ENCODE results near the gene HRH1.

The HRH1 gene

GRCh38 chr3:11274566-11275142 lies 120.4 kb downstream of the HRH1 start:
- ChIA-PET CTCF (interaction anchor here (0.6 to 0.7 kb wide), 2 partner anchors 332 to 337 kb away, joined by 3 read pairs; no protein-coding TSS in a partner anchor), POLR2A (interaction anchor here (0.6 kb wide), 1 partner anchor 35 kb away, joined by 3 read pairs; no protein-coding TSS in a partner anchor)
- Histone ChIP-seq H3K36me3 (ENCODE audit: control insufficient read depth in 2 of 2, insufficient read depth in 1 of 2, low read length in 2 of 2) (peaks cover 0 to 17% of the 10 kb centered on the region in 2 experiments; a peak in 2 of 3 replicates), H3K4me3 (ENCODE audit: low read depth, low read length) (no peak overlapping the region), H3K9me3 (ENCODE audit: control insufficient read depth, insufficient read depth, low read depth, low read length) (no peaks in the 10 kb centered on the region), H3K27ac (ENCODE audit: extremely low read depth, low read depth, low read length) (no peak overlapping the region), H3K4me1 (ENCODE audit: control insufficient read depth, insufficient read depth, low read length) (peaks cover 3% of the 10 kb centered on the region; the same call in 1 of the 2 replicates)
- TF ChIP-seq ZNF2 (tag by site-specific recombination; IDR thresholded peaks at IDR 0.05) (no peak), BCL6B (tag by site-specific recombination; IDR thresholded peaks at IDR 0.05) (no peak)

- Histone ChIP-seq H3K4me1 (ENCODE audit: control insufficient read depth, insufficient read depth, low read length) (peaks cover 3% of the 10 kb centered on the region; the same call in 1 of the 2 replicates), H3K9me3 (ENCODE audit: control insufficient read depth, insufficient read depth, low read depth, low read length) (no peaks in the 10 kb centered on the region), H3K27ac (ENCODE audit: extremely low read depth, low read depth, low read length) (no peak overlapping the region), H3K36me3 (ENCODE audit: control insufficient read depth in 2 of 2, insufficient read depth in 1 of 2, low read length in 2 of 2) (peaks cover 1 to 22% of the 10 kb centered on the region in 2 experiments), H3K4me3 (ENCODE audit: low read depth, low read length) (no peak overlapping the region)
- ChIA-PET CTCF (no interaction called here), POLR2A (no interaction called here)
- TF ChIP-seq ZNF629 (tag by site-specific recombination; IDR thresholded peaks at IDR 0.05) (no peak), ZNF2 (tag by site-specific recombination; IDR thresholded peaks at IDR 0.05) (no peak), PRDM6 (tag by site-specific recombination; IDR thresholded peaks at IDR 0.05) (no peak), ZBTB21 (tag by site-specific recombination; IDR thresholded peaks at IDR 0.05) (no peak), TRIM28 (IDR thresholded peaks at IDR 0.05; ENCODE audit: borderline replicate concordance, low read length) (no peak), OSR2 (tag by site-specific recombination; IDR thresholded peaks at IDR 0.05) (no peak), ZNF621 (tag by site-specific recombination; IDR thresholded peaks at IDR 0.05) (no peak), ZNF112 (tag by site-specific recombination; IDR thresholded peaks at IDR 0.05) (no peak), ZNF10 (tag by site-specific recombination; IDR thresholded peaks at IDR 0.05) (no peak), MEIS1 (CRISPR knock-in tag; IDR thresholded peaks at IDR 0.05; ENCODE audit: borderline replicate concordance) (no peak), ZNF660 (tag by site-specific recombination; IDR thresholded peaks at IDR 0.05) (no peak), GLIS1 (tag by site-specific recombination; IDR thresholded peaks at IDR 0.05) (no peak), SP3 (tag by site-specific recombination; IDR thresholded peaks at IDR 0.05) (no peak), ZNF341 (tag by site-specific recombination; IDR thresholded peaks at IDR 0.05; ENCODE audit: low read depth) (no peak), ZNF138 (tag by site-specific recombination; IDR thresholded peaks at IDR 0.05; ENCODE audit: borderline replicate concordance) (no peak), ZIC2 (tag by site-specific recombination; IDR thresholded peaks at IDR 0.05) (no peak), ZNF394 (tag by site-specific recombination; IDR thresholded peaks at IDR 0.05; ENCODE audit: borderline replicate concordance) (no peak)
Measured at GRCh38 chr3:11275926-11276325, 121.6 kb downstream of the HRH1 start.

GRCh38 chr3:11276901-11277300 lies 122.6 kb downstream of the HRH1 start:
- Histone ChIP-seq H3K36me3 (ENCODE audit: control insufficient read depth in 2 of 2, insufficient read depth in 1 of 2, low read length in 2 of 2) (peaks cover 4 to 28% of the 10 kb centered on the region in 2 experiments), H3K4me1 (ENCODE audit: control insufficient read depth, insufficient read depth, low read length) (peaks cover 3% of the 10 kb centered on the region; the same call in 1 of the 2 replicates), H3K4me3 (ENCODE audit: low read depth, low read length) (no peak overlapping the region), H3K9me3 (ENCODE audit: control insufficient read depth, insufficient read depth, low read depth, low read length) (no peaks in the 10 kb centered on the region), H3K27ac (ENCODE audit: extremely low read depth, low read depth, low read length) (no peak overlapping the region)
- CTCF ChIA-PET = interaction anchor here (0.5 to 0.6 kb wide), 3 partner anchors 45 to 217 kb away, joined by 3 read pairs; no protein-coding TSS in a partner anchor
- POLR2A ChIA-PET = no interaction called here
- TF ChIP-seq ZNF48 (tag by site-specific recombination; IDR thresholded peaks at IDR 0.05) (no peak), ZNF561 (tag by site-specific recombination; IDR thresholded peaks at IDR 0.05; ENCODE audit: borderline replicate concordance) (no peak), ZNF426 (tag by site-specific recombination; IDR thresholded peaks at IDR 0.05) (no peak), ZSCAN4 (tag by site-specific recombination; IDR thresholded peaks at IDR 0.05) (no peak), ZNF133 (tag by site-specific recombination; IDR thresholded peaks at IDR 0.05) (no peak), ZNF660 (tag by site-specific recombination; IDR thresholded peaks at IDR 0.05) (no peak), ZNF610 (tag by site-specific recombination; IDR thresholded peaks at IDR 0.05; ENCODE audit: borderline replicate concordance) (no peak), ZSCAN5A (tag by site-specific recombination; IDR thresholded peaks at IDR 0.05) (no peak), ZBTB1 (tag by site-specific recombination; IDR thresholded peaks at IDR 0.05) (no peak), ZNF600 (tag by site-specific recombination; IDR thresholded peaks at IDR 0.05) (no peak), ZNF24 (tag by site-specific recombination; IDR thresholded peaks at IDR 0.05) (no peak)

Data from HEK293 (cell line).